ENCODE measurements around the gene PLIN5.
A peak's percentile ranks its signal among the peaks of the same experiment; 100 is the strongest.

The PLIN5 gene

GRCh38 chr19:4499318-4499717, 35.7 kb downstream of the PLIN5 start:
- DNase-seq: no peak
- H3K27me3 ChIP-seq (ENCODE audit: insufficient read depth, low read depth, severe bottlenecking): no peaks in the 10 kb centered on the region
- no peak for TF ChIP-seq CTCF (IDR thresholded peaks at IDR 0.05; ENCODE audit: low read depth, low read length)
- H3K4me3 ChIP-seq (ENCODE audit: low read depth, low read length): no peak overlapping the region
- H3K9me3 ChIP-seq (ENCODE audit: severe bottlenecking): no peaks in the 10 kb centered on the region
- H3K36me3 ChIP-seq: peaks cover 63% of the 10 kb centered on the region
- H3K27ac ChIP-seq: no peak overlapping the region

- H3K4me3 ChIP-seq (ENCODE audit: low read depth, low read length): no peak overlapping the region
- no peak overlapping the region for H3K27ac ChIP-seq
- no peaks in the 10 kb centered on the region for H3K27me3 ChIP-seq (ENCODE audit: insufficient read depth, low read depth, severe bottlenecking)
- peaks cover 66% of the 10 kb centered on the region for H3K36me3 ChIP-seq
- no peak for DNase-seq
- no peaks in the 10 kb centered on the region for H3K9me3 ChIP-seq (ENCODE audit: severe bottlenecking)
- TF ChIP-seq CTCF (IDR thresholded peaks at IDR 0.05; ENCODE audit: low read depth, low read length): no peak
Measured at GRCh38 chr19:4498694-4499093, 36.3 kb downstream of the PLIN5 start.

GRCh38 chr19:4497770-4498389, 37.1 kb downstream of the PLIN5 start:
- TF ChIP-seq CTCF (IDR thresholded peaks at IDR 0.05; ENCODE audit: low read depth, low read length): no peak
- Histone ChIP-seq H3K4me3 (ENCODE audit: low read depth, low read length) (no peak overlapping the region), H3K27ac (no peak overlapping the region), H3K27me3 (ENCODE audit: insufficient read depth, low read depth, severe bottlenecking) (no peaks in the 10 kb centered on the region), H3K9me3 (ENCODE audit: severe bottlenecking) (no peaks in the 10 kb centered on the region), H3K36me3 (peaks cover 68% of the 10 kb centered on the region)
- DNase-seq: no peak

- Histone ChIP-seq H3K4me3 (ENCODE audit: low read depth, low read length) (no peak overlapping the region), H3K27ac (no peak overlapping the region), H3K36me3 (peaks cover 68% of the 10 kb centered on the region), H3K27me3 (ENCODE audit: insufficient read depth, low read depth, severe bottlenecking) (no peaks in the 10 kb centered on the region), H3K9me3 (ENCODE audit: severe bottlenecking) (no peaks in the 10 kb centered on the region)
- TF ChIP-seq CTCF (IDR thresholded peaks at IDR 0.05; ENCODE audit: low read depth, low read length): no peak
- no peak for DNase-seq
Measured at GRCh38 chr19:4496304-4496703, 38.7 kb downstream of the PLIN5 start.

GRCh38 chr19:4495471-4495870, 39.6 kb downstream of the PLIN5 start:
- no peak overlapping the region for H3K27ac ChIP-seq
- DNase-seq: peak; percentile 50
- H3K9me3 ChIP-seq (ENCODE audit: severe bottlenecking): no peaks in the 10 kb centered on the region
- no peaks in the 10 kb centered on the region for H3K27me3 ChIP-seq (ENCODE audit: insufficient read depth, low read depth, severe bottlenecking)
- TF ChIP-seq CTCF (IDR thresholded peaks at IDR 0.05; ENCODE audit: low read depth, low read length): peak; percentile 61
- peaks cover 61% of the 10 kb centered on the region for H3K36me3 ChIP-seq
- H3K4me3 ChIP-seq (ENCODE audit: low read depth, low read length): no peak overlapping the region

- no peak for TF ChIP-seq CTCF (IDR thresholded peaks at IDR 0.05; ENCODE audit: low read depth, low read length)
- H3K4me3 ChIP-seq (ENCODE audit: low read depth, low read length): no peak overlapping the region
- no peaks in the 10 kb centered on the region for H3K27me3 ChIP-seq (ENCODE audit: insufficient read depth, low read depth, severe bottlenecking)
- H3K9me3 ChIP-seq (ENCODE audit: severe bottlenecking): no peaks in the 10 kb centered on the region
- H3K27ac ChIP-seq: no peak overlapping the region
- H3K36me3 ChIP-seq: peaks cover 66% of the 10 kb centered on the region
- DNase-seq: no peak
Measured at GRCh38 chr19:4494691-4495064, 40.3 kb downstream of the PLIN5 start.
